Activated CD4-positive, alpha-beta memory T cell treated with anti-CD3 and anti-CD28 coated beads for 36 hours (primary cell): ENCODE data around the gene TAP2. TPM values are rescaled to one million over a fixed set of nuclear protein-coding genes. Genes with fewer than 3 reads are reported as not detected.
"Not testable (repeated sequence)": the region's sequence is repeated elsewhere in the genome, so short reads cannot be mapped to it uniquely, and the experiment has no call there.

Source experiments
- CTCF ChIA-PET: fragments of 350-600 bp; sonication (Branson Sonifier 250); formaldehyde crosslinking; loops from one replicate; lab custom pipeline; 2021; ENCODE audit warnings: antibody characterized with exemption, inconsistent platforms; lab: Charles Lee
- POLR2A ChIA-PET: fragments of 350-600 bp; sonication (Branson Sonifier 250); formaldehyde crosslinking; loops from one replicate; lab custom pipeline; 2021; ENCODE audit warnings: antibody characterized with exemption; lab: Charles Lee
- DNase-seq: peaks from one replicate; pipeline ENCODE4 v3.0.0-alpha.2; 2020
- H3K27ac Mint-ChIP-seq: one replicate; pipeline ENCODE4 v1.8.0; 2021; ENCODE audit warnings: mixed read lengths
- H3K27me3 Mint-ChIP-seq: one replicate; pipeline ENCODE4 v1.8.0; 2021; ENCODE audit warnings: mixed read lengths
- H3K36me3 Mint-ChIP-seq: one replicate; pipeline ENCODE4 v1.8.0; 2021; ENCODE audit warnings: mixed read lengths
- H3K4me1 Mint-ChIP-seq: one replicate; pipeline ENCODE4 v1.8.0; 2021; ENCODE audit warnings: low read depth, mixed read lengths
- H3K4me3 Mint-ChIP-seq: one replicate; pipeline ENCODE4 v1.8.0; 2021; ENCODE audit warnings: mild to moderate bottlenecking, mixed read lengths
- H3K9me3 Mint-ChIP-seq: one replicate; pipeline ENCODE4 v1.8.0; 2021; ENCODE audit warnings: mixed read lengths
- intact Hi-C: fragments of 100-400 bp; cut with micrococcal nuclease; formaldehyde crosslinking; loops from one replicate; pipeline ENCODE4 v1.15.1; 2023
- total RNA-seq, 2 experiments: library from RNA; stranded (reverse); gene quantifications; one replicate each; pipeline ENCODE4 v1.2.3, GENCODE V29; 2021

The TAP2 gene
- 100 to 1,000 TPM; 134 to 143 TPM for total RNA-seq

- ChIA-PET POLR2A (interaction anchor here (0.6 to 9.8 kb wide), 17 partner anchors 8 to 440 kb away, joined by 3 to 313 read pairs (median 5); partner anchors contain the start of genes HLA-DMA, PSMB9 and TAP1), CTCF (interaction anchor here (0.6 to 11.9 kb wide), 47 partner anchors 10 to 646 kb away, joined by 3 to 917 read pairs (median 5); partner anchors contain the start of genes BRD2, GPSM3, HLA-DMA and HLA-DMB)
- Mint-ChIP-seq H3K4me3 (peak within 1 kb of the TSS; percentile 73), H3K27me3 (no peaks in the 10 kb centered on the region), H3K4me1 (peaks cover 76% of the 10 kb centered on the region), H3K27ac (peak within 1 kb of the TSS; percentile 91), H3K9me3 (no peaks in the 10 kb centered on the region), H3K36me3 (peaks cover 76% of the 10 kb centered on the region)
- peak; percentile 98 for DNase-seq
- intact Hi-C loops, result loop anchor here (1.0 kb wide), 2 partner anchors 16 to 30 kb away; partner anchors contain the start of gene PSMB9
These were observed at the start of gene TAP2 for GRCh38 chr6:32838114-32838958. TAP2 (minus strand) TSS chr6:32838739; CDS start chr6:32838233, 506 bp downstream.

DNA sequence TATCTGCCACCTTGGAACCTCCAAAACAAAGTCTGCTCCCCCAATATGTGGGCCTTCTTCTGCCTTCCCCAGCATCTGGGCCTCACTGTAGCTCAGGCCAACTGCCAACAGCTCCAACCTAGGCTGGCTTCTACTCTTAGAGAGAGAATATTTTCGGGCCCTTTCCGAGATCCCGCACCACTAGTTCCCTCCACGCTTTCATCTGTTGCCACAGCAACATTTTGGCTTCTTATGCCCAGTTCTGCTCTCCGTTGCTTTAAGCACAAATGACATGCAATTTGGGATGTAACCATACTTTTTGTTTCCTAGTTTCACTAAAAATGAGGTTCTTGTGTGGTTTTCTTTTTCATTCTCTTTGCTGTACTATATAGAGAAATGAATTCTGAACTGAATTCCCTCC, 49.1 kb upstream of the TAP2 start:
- POLR2A ChIA-PET, result no interaction called here
- no peak overlapping the region for H3K4me3 Mint-ChIP-seq
- no peak overlapping the region for H3K27ac Mint-ChIP-seq
- intact Hi-C loops, result no loop called here
- no peaks in the 10 kb centered on the region for H3K36me3 Mint-ChIP-seq
- CTCF ChIA-PET, result interaction anchor here (1.2 to 5.8 kb wide), 4 partner anchors 46 to 98 kb away, joined by 5 to 108 read pairs (median 34); partner anchors contain the start of gene HLA-DMA
- DNase-seq, result no peak
- no peaks in the 10 kb centered on the region for H3K9me3 Mint-ChIP-seq
- peaks cover 6% of the 10 kb centered on the region for H3K4me1 Mint-ChIP-seq
- no peaks in the 10 kb centered on the region for H3K27me3 Mint-ChIP-seq

DNA sequence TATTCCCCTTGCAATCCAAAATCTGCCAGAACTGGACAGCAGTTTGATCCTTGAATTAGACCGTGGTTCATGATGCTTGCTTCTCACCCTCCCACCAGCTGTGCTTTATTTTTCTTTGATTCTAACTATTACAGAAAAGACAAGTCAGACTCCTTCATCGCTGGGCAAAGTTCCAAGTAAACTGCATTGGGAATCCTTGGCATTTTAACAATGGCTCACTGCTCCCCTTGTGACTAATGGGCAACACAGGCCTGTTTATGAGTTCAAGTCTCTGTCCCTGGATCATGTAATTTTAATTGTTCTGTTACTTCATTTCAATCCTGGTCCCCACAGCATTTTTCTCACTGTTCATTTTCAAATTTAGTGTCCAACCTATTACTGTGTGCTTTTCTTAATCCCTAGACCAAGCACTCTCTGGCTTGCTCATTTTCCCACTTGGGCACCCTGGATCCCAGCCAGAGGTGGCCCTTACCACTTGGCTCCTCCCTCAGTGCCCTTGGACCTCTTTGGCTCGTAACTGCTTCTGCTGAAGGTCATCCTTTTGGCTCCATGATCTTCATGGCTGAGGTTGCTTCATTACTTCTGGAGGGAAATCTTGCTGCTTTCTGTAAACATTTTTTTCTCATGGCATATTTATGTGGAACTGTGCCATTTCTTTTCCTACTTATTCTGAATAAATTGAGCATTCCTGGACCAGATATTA, 48.3 kb upstream of the TAP2 start:
- H3K4me3 Mint-ChIP-seq, result no peak overlapping the region
- intact Hi-C loops, result no loop called here
- ChIA-PET CTCF (interaction anchor here (1.0 to 5.8 kb wide), 16 partner anchors 8 to 133 kb away, joined by 3 to 108 read pairs (median 6); partner anchors contain the start of genes BRD2, HLA-DMA and TAP2), POLR2A (interaction anchor here (1.1 kb wide), 1 partner anchor 85 kb away, joined by 4 read pairs; no protein-coding TSS in a partner anchor)
- no peak for DNase-seq
- no peak overlapping the region for H3K27ac Mint-ChIP-seq
- no peaks in the 10 kb centered on the region for H3K36me3 Mint-ChIP-seq
- H3K9me3 Mint-ChIP-seq, result no peaks in the 10 kb centered on the region
- H3K27me3 Mint-ChIP-seq, result no peaks in the 10 kb centered on the region
- peaks cover 9% of the 10 kb centered on the region for H3K4me1 Mint-ChIP-seq

DNA sequence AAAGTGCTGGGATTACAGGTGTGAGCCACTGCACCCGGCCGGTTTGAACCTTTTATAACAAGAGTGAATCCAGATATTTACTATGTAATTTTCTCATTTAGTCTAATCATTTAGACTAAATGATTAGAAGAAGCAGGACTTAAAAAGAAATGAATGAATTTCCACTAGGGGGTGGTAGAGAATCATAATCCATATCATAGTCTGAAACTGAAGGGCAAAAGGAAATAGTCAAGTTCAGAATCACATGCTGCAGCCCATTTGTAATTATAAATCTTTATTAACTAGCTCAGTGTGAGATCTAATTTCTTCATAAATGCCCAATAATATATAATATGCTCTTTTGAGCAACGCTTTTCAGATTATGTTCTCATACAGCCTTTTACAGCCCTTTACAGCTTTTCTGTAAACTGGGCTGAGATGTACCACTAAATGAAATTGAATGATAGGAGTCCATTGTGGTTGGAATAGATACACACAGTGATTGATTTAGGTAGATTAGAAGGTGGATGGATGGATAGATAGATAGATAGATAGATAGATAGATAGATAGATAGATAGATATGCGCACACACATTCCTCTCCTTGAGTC, 47.3 kb upstream of the TAP2 start:
- POLR2A ChIA-PET, result interaction anchor here (1.1 kb wide), 1 partner anchor 86 kb away, joined by 4 read pairs; no protein-coding TSS in a partner anchor
- H3K27ac Mint-ChIP-seq, result no peak overlapping the region

DNA sequence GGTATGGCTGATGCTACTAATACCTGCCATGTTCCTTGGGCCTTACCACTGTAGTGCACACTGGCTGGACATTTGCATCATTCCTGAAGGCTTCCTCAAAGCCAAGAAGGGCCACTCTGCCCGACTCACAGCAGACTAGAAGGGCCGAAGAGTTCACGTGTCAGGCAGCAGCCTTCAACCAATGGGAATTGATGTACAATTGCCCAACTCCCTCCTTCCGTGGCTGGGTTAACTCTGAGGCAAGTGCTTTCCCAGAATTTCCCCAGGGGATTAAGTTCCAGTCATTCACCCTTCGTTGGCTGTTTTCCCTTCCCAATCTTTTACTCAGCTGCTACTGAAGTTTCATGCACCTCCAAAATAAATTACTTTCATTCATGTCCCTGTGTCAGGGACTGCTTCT, 45.2 kb upstream of the TAP2 start:
- intact Hi-C loops, result loop anchor here (2.0 kb wide), 1 partner anchor 69 kb away; the partner anchor contains the start of gene HLA-DMA
- H3K27ac Mint-ChIP-seq, result no peak overlapping the region
- H3K4me3 Mint-ChIP-seq, result no peak overlapping the region
- H3K27me3 Mint-ChIP-seq, result no peaks in the 10 kb centered on the region
- H3K4me1 Mint-ChIP-seq, result peaks cover 11% of the 10 kb centered on the region
- DNase-seq, result no peak
- H3K36me3 Mint-ChIP-seq, result peaks cover 6% of the 10 kb centered on the region
- ChIA-PET CTCF (interaction anchor here (0.9 to 1.5 kb wide), 3 partner anchors 11 to 101 kb away, joined by 3 to 5 read pairs (median 4); partner anchors contain the start of gene HLA-DMA), POLR2A (no interaction called here)
- H3K9me3 Mint-ChIP-seq, result no peaks in the 10 kb centered on the region

More for the DNA sequence above, 47.3 kb upstream of the TAP2 start:
- Mint-ChIP-seq H3K27me3 (no peaks in the 10 kb centered on the region), H3K4me3 (no peak overlapping the region), H3K9me3 (no peaks in the 10 kb centered on the region), H3K4me1 (peaks cover 11% of the 10 kb centered on the region), H3K36me3 (no peaks in the 10 kb centered on the region)
- no peak for DNase-seq
- intact Hi-C loops, result loop anchor here (1.0 to 2.0 kb wide), 2 partner anchors 67 to 99 kb away; partner anchors contain the start of gene HLA-DMA
- CTCF ChIA-PET, result interaction anchor here (0.7 to 5.8 kb wide), 31 partner anchors 9 to 134 kb away, joined by 3 to 108 read pairs (median 4); partner anchors contain the start of genes BRD2, HLA-DMA, HLA-DMB and TAP2

DNA sequence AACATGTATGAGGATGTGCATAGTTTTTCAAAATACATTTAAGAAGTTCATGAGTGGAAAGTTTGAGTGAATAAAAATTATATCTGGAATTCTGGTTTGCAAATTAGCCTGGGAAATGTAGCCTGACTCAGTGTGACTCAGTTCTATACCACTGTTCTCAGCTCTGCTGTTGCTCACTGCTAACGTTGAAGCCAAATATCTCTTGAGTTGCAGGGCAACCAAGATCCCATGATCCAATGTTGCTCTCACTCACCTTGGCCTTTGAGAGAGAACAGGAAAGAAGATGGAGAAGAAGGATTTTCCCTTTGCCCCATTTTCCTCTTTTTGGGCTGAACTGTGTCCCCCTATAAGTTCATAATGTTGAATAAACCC, 44.3 kb upstream of the TAP2 start:
- intact Hi-C loops, result no loop called here
- Mint-ChIP-seq H3K9me3 (no peaks in the 10 kb centered on the region), H3K4me1 (peaks cover 11% of the 10 kb centered on the region), H3K27me3 (no peaks in the 10 kb centered on the region), H3K27ac (no peak overlapping the region), H3K36me3 (peaks cover 6% of the 10 kb centered on the region), H3K4me3 (no peak overlapping the region)
- POLR2A ChIA-PET, result no interaction called here
- DNase-seq, result no peak
- CTCF ChIA-PET, result interaction anchor here (1.0 to 1.9 kb wide), 8 partner anchors 12 to 102 kb away, joined by 3 to 9 read pairs (median 5); partner anchors contain the start of genes HLA-DMA and TAP2

- H3K36me3 Mint-ChIP-seq, H3K27me3 Mint-ChIP-seq, H3K4me3 Mint-ChIP-seq, H3K9me3 Mint-ChIP-seq, H3K27ac Mint-ChIP-seq, DNase-seq, intact Hi-C loops: not testable (repeated sequence)
- peaks cover 17% of the 10 kb centered on the region for H3K4me1 Mint-ChIP-seq
- CTCF ChIA-PET, result interaction anchor here (0.7 to 5.1 kb wide), 3 partner anchors 13 to 104 kb away, joined by 5 to 33 read pairs (median 20); no protein-coding TSS in a partner anchor
- POLR2A ChIA-PET, result interaction anchor here (0.7 kb wide), 1 partner anchor 36 kb away, joined by 5 read pairs; no protein-coding TSS in a partner anchor
These were observed 42.4 kb upstream of the TAP2 start for GRCh38 chr6:32880962-32881361.

GRCh38 chr6:32879691-32880090, 41.2 kb upstream of the TAP2 start:
- H3K9me3 Mint-ChIP-seq, result no peaks in the 10 kb centered on the region
- no peak for DNase-seq
- intact Hi-C loops, result no loop called here
- no peak overlapping the region for H3K27ac Mint-ChIP-seq
- H3K36me3 Mint-ChIP-seq, result peaks cover 6% of the 10 kb centered on the region
- no peak overlapping the region for H3K4me3 Mint-ChIP-seq
- POLR2A ChIA-PET, result no interaction called here
- peaks cover 17% of the 10 kb centered on the region for H3K4me1 Mint-ChIP-seq
- H3K27me3 Mint-ChIP-seq, result no peaks in the 10 kb centered on the region
- CTCF ChIA-PET, result interaction anchor here (1.4 to 5.1 kb wide), 4 partner anchors 11 to 105 kb away, joined by 5 to 33 read pairs (median 19); partner anchors contain the start of gene TAP2

DNA sequence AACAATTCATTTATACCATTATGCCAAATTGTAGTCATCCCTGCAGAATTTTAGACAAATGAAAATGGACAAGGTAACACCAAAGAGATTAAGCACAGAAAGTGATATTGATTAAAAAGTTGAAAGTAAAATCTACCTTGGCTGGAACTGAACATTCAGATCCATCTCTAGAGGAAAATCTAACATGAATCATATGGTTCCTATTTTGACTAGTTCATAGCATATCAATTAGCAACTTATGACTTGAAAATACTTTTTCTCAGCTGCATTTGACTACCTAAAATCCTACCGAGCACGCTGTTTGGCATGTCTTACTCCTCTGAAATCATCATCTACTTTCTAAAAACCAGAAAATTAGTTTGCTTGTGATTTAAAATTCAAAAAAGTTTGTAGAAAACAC, 38.1 kb upstream of the TAP2 start:
- Mint-ChIP-seq H3K27ac (no peak overlapping the region), H3K36me3 (peaks cover 6% of the 10 kb centered on the region), H3K27me3 (no peaks in the 10 kb centered on the region), H3K9me3 (no peaks in the 10 kb centered on the region), H3K4me3 (no peak overlapping the region), H3K4me1 (peaks cover 6% of the 10 kb centered on the region)
- ChIA-PET POLR2A (interaction anchor here (0.7 kb wide), 1 partner anchor 96 kb away, joined by 3 read pairs; no protein-coding TSS in a partner anchor), CTCF (interaction anchor here (1.0 to 5.1 kb wide), 6 partner anchors 8 to 108 kb away, joined by 3 to 33 read pairs (median 12); partner anchors contain the start of genes HLA-DMA and TAP2)
- intact Hi-C loops, result no loop called here
- DNase-seq, result no peak

DNA sequence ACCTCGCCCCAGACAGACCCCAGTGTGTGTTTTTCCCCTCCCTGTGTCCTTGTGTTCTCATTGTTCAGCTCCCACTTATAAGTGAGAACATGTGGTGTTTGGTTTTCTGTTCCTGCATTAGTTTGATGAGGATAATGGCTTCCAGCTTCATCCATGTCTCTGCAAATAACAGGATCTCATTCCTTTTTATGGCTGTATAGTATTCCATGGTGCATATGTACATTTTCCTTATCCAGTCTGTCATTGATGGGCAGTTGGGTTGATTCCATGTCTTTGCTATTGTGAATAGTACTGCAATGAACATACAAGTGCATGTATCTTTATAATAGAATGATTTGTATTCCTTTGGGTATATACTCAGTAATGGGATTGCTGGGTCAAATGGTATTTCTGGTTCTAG, 35.4 kb upstream of the TAP2 start:
- H3K27me3 Mint-ChIP-seq, H3K27ac Mint-ChIP-seq, DNase-seq, H3K4me3 Mint-ChIP-seq, H3K4me1 Mint-ChIP-seq, intact Hi-C loops, H3K36me3 Mint-ChIP-seq, H3K9me3 Mint-ChIP-seq, POLR2A ChIA-PET: not testable (repeated sequence)
- CTCF ChIA-PET, result interaction anchor here (1.7 kb wide), 1 partner anchor 35 kb away, joined by 9 read pairs; the partner anchor contains the start of gene TAP2
